AG04449 (cell line): Measurements from ENCODE around the gene LGALSL.

ENCODE experiments used
- CTCF ChIA-PET: fragments of 350-600 bp; formaldehyde crosslinking; extraction: SDS; loops from one replicate; lab custom pipeline; 2021; ENCODE audit warnings: antibody characterized with exemption; lab: Yijun Ruan, JAX
- POLR2A ChIA-PET: fragments of 400-600, 350-600 bp; formaldehyde crosslinking; extraction: SDS; loops from one replicate; lab custom pipeline; 2020; ENCODE audit warnings: antibody characterized with exemption, inconsistent platforms; lab: Yijun Ruan, JAX
- DNase-seq: peaks from one replicate; pipeline ENCODE4 v3.0.0-alpha.2; 2010; ENCODE audit warnings: low read depth, low spot score
- H3K4me3 ChIP-seq: 2 replicates; pipeline ENCODE4 v1.5.1; 2011; ENCODE audit warnings: low read depth, mild to moderate bottlenecking, control low read depth, low read length
- TF ChIP-seq, protein P1 (sequence below): IDR thresholded peaks from one replicate; pipeline ENCODE4 v1.5.1; 2011; ENCODE audit warnings: mild to moderate bottlenecking, moderate library complexity, low read length, control low read depth, inconsistent platforms; ENCODE audit not compliant: insufficient read depth; ENCODE audit errors: missing control alignments

Gene LGALSL

DNA sequence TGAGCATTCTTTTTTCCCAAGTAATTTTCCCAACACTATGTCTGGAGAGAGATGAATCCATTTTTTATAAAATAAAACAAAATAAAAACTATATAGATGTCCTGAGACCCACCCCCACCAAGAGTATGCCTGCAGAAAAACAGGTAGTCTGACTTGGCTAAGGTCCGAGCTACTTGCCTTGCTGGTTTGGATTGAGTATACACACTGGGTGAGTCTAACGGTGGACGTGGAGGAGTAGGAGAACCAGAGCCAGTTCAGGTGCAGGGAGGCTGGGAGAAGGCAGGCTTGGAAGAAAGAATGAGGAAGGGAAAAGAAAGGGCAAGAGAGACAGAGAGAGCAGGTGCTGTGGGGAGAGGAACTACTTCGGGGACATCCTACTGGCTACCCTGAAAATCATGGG is 48.9 kb downstream of the LGALSL start:
- TF ChIP-seq, protein P1, sequence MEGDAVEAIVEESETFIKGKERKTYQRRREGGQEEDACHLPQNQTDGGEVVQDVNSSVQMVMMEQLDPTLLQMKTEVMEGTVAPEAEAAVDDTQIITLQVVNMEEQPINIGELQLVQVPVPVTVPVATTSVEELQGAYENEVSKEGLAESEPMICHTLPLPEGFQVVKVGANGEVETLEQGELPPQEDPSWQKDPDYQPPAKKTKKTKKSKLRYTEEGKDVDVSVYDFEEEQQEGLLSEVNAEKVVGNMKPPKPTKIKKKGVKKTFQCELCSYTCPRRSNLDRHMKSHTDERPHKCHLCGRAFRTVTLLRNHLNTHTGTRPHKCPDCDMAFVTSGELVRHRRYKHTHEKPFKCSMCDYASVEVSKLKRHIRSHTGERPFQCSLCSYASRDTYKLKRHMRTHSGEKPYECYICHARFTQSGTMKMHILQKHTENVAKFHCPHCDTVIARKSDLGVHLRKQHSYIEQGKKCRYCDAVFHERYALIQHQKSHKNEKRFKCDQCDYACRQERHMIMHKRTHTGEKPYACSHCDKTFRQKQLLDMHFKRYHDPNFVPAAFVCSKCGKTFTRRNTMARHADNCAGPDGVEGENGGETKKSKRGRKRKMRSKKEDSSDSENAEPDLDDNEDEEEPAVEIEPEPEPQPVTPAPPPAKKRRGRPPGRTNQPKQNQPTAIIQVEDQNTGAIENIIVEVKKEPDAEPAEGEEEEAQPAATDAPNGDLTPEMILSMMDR, result no peak
- no peak for DNase-seq
- H3K4me3 ChIP-seq, result no peak overlapping the region
- ChIA-PET CTCF (interaction anchor here (0.9 to 5.1 kb wide), 3 partner anchors 14 to 23 kb away, joined by 3 to 47 read pairs (median 13); partner anchors contain the start of gene AFTPH), POLR2A (no interaction called here)

DNA sequence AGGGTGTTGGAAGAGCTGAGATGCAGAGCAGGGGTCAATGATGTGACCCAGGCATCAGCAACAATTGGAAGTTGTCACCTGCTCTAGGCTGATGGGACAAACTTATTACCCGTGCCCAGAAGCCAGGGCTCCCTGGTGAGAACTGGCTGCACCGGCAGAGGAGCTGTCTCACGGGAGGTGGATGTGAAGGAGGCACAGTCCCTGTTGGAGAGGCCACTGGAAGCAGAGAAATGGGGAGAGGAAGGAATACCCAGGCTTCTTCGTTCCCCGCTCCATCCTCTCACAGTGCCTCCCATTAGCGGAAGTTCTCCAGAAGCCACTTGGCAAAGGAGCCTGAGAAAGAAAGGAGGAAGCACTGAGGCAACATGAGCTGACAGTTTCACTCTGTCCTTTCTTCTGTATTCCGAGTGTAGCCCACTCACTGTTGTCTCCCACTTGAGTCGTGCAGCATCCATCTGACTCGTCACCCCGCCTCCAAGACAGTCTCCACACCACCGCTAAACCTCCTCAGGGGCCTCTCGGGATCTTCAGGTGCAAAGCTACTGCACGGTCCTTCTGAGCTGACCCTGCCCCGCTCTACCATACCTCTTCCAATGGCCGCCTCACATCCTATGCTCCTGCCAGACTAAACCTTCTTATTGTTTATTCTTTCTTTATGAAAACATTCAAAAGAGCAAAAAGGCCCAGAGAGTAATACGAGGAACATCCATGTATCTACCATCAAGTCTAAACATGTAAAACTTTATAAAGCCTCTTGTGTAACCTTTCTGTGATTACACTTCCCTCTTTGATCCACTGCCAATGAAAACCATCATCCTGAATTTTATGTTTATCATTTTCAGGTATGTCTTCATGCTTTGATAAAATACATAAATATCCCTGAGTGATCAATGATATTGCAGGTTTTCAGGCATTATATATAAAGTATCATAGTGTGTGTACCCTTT is 51.1 kb downstream of the LGALSL start:
- TF ChIP-seq, protein P1, result no peak
- ChIA-PET CTCF (interaction anchor here (1.0 to 5.1 kb wide), 6 partner anchors 11 to 173 kb away, joined by 3 to 47 read pairs (median 5); partner anchors contain the start of gene AFTPH), POLR2A (no interaction called here)
- H3K4me3 ChIP-seq, result no peak overlapping the region
- DNase-seq, result no peak

DNA sequence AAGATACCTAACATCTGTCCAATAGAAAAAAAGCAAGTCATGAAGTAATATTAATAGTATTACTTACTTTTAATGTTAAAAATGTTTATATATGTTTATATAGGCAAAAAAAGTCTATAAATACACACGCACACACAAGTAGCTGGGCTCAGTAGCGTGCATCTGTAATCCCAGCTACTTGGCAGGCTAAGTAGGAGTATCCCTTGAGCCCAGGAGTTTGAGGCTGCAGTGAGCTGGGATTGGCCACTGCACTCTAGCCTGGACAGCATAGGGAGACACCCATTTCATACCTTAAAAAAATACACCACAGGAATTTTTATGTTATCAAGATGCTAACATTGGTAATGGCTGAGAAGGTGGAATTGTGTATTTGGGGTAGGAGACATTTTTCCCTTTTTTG is 52.7 kb downstream of the LGALSL start:
- TF ChIP-seq, protein P1, result no peak
- DNase-seq, result no peak
- ChIA-PET POLR2A (no interaction called here), CTCF (interaction anchor here (2.0 to 2.4 kb wide), 2 partner anchors 16 to 18 kb away, joined by 8 to 13 read pairs; partner anchors contain the start of gene AFTPH)
- H3K4me3 ChIP-seq, result no peak overlapping the region
